HG03135 (cell line): ENCODE measurements around the gene GLDN.

Source experiments
- ATAC-seq: cut with Tn5 transposase; IDR thresholded peaks from one replicate; pipeline ENCODE4 v1.9.1; 2021; ENCODE audit warnings: mild to moderate bottlenecking, moderate library complexity; ENCODE audit not compliant: unreplicated experiment

Gene GLDN

DNA sequence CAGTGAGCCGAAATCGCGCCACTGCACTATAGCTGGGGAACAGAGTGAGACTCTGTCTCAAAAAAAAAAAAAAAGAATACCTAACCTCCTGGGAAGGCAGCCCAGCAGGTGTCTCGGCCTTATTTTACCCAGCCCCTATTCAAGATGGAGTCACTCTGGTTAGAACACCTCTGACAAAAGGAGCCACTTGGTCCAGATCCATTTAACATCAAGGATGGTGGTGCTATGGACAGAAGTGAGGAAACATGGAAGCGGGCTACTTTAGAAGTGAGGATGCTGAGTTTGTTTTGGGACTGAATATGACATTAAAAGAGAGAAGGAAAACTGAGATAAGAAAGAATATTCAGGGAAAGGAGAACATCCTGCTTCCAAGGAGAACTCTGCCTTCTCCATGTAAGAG, 14.7 kb downstream of the GLDN start:
- ATAC-seq = no peak

DNA sequence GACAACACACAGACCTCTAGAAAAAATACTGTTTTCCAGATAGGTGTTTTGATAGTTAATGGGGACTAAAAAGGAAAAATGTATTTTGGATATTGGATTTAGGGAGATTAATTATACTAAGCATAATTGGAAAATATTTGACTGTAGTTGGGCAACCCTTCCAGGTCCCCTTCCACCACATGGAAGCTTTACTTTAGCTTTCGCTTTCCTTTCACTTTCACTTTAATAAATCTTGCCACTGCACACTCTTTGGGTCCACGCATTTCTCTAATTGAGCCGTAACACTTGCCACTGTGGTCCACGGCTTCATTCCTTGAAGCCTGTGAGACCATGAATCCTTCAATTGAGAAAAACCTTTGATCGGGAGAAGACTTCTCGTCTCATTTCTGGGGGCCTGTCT, 15.5 kb downstream of the GLDN start:
- no peak for ATAC-seq

DNA sequence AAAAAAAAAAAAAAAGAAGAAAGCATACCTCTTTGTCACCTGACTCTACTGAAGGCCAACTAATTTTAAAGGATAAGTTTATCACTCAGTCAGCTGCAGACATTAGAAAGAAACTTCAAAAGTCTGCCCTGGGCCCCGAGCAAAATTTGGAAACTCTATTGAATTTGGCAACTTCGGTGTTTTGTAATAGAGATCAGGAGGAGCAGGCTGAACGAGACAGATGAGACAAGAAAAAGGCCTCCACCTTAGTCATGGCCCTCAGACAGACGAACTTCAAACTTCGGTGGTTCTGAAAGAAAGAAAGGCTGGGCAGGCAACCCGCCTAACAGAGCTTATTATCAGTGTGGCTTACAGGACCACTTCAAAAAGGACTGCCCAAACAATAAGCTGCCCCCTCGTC, 18.5 kb downstream of the GLDN start:
- ATAC-seq = no peak

DNA sequence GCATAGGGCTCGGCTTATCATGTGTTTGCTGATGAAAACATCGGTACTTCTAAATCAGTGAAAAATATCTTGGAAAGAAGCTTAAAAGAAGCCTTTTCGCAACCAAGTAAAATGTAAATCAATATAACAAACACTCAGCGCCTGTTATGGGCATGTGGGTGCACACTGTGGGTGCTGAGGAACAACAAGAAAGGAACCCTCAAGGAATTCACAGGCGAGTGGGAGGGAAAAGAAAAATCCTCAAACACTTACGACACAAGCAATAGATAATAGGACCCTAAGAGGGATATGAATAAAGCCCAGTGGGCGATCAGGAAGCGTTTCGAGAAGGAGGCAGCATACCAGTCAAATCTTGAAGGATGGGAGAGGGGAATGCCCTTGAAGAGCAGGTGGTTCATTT, 21.9 kb downstream of the GLDN start:
- ATAC-seq = no peak

DNA sequence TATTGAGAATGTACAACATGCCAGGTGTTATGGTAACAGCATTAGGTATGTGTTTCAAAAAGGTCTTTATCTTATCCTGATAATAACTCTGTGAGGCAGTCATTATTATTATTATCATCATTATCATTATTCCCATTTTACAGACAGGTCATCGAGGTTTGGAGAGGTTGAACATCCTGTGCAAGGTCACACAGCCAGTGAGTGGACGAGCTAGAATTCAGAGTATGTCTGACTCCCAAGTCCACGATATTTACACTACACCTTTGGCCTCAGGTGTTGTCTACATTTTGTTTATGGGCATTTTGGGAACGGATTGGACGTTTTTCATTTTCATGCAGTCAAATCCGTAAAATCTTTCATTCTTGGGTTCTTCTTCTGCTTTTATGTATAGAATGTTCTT, 24.0 kb downstream of the GLDN start:
- no peak for ATAC-seq

DNA sequence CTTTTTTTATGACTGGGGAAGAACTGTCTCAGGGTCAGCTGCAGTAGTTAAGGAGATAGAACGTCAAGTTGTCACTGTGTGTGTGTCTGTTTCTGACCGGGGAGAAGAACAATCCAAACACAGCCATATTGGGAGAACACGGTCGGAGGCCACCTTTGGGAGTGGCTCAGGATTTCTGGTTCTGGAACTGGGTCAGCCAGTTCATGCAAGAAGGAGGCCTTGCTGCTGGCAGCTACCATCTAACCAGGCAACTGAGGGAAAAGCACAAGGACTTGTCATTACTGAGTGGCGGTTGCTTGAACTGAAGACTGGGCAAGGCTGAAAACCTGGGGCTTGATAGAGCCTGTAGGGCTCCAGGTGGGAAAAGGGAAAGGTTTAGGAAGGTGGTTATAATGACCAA, 24.6 kb downstream of the GLDN start:
- no peak for ATAC-seq

DNA sequence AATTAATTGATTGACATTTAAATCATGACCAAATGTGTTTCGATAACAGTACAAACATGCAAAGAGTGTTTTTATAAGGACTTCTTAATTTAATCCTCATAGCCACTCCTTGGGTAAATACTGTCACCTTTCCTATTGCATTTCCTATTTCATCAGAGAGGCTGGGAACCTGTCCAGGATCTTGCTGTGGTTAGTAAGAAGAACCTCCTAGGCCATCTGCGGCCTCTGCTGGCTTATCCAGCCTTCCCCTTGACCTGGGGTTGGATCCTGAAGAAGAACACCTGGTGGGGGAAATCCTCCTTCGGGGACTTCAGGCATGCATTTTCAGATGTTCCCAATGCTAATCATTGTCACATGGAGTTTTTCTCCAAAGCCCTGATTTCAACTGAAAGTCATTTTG, 25.5 kb downstream of the GLDN start:
- ATAC-seq = no peak

DNA sequence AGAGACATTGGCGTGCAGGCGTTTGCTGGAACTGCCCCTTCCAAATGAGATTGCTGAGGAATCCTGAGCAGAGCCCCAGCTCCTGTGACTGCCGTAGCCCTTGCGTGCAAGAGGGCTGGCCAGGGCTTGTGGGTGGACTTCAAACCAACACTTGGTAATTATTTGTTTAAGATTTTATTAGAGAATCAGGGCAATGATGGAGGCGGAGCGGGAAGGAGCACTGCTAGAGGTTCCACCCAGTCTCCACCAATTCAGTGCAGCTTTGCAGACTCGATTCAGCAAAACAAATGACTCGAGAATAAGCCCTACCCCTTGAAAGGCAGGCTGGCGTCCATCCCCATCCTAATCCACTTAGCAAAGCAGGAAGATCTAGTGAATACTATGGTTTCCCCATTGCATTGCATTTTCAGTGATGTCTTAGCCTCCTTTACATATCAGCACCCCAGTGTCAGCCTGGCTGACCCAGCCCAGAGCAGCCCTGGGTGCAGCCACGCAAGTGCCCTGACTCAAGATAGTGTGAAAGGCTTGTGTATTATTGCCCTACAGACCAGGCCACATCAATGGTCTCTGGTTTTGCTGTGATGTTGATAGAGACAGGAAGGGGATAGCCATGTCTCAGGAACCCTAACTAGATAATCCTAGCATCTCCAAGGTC, 26.0 kb downstream of the GLDN start:
- no peak for ATAC-seq

DNA sequence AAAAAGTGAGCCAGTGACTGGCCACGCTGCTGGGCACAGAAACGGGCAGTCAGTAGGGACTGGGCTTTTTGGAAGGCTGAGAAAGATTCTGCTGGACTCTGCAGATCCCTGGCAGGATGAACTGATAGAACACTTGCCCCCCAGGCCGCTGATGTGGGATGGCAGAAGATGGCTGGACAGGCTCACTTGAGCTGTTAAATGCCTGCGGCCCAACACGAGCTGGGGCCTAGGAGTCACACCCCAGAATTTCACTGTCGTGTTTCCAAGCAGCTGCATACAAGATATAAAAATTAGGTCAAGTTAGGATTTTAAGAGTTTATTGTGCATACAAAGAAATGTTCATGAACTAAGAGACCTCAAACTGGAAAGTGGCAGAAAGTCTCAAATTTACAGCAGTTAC, 26.9 kb downstream of the GLDN start:
- no peak for ATAC-seq

DNA sequence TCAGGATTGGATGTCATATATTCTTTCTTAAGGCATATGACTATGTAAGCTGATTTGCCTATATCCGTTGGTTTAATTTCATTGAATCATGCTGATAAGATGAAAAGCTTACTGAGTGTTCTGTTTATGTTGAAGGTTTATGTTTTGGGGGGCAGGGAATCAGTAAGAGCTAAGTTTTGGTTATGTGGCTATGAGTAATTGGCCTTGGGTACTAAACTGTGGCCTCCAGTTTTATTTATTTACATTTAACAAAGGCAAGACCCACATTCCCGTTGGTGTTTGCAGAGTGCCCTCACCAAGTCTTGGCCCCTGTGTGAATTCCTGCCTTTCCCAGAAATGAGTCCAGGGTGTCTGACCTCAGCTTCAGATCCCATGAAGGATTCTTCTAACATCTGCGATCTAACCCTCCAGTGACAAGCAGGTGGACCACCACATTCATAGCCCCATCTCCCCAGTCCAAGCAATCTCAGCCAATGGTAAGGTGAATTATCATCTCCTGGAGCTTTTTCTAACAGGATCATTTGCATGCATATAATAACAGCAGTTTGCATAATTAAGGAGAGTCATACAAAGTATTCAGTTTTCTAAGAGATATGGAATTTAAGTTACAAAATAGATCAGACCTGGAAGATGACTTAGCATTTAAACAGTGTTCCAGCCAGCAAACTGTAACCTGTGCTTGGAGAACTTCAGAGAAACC, 27.4 kb downstream of the GLDN start:
- ATAC-seq = no peak

DNA sequence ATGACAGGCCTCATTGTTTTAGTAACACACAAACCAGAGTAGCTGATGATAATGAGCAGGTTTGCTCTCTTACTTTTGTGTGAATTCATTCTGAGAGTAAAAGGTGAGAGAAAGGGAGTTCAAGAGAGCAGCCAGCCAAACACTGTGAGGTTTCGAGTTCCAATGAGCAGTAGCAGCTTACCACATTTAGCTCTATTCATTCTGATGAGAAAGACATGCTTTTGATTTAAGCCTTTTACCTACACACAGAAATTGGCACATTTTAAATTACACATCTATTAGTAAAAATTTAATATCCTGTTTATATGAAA, 28.0 kb downstream of the GLDN start:
- ATAC-seq = no peak

DNA sequence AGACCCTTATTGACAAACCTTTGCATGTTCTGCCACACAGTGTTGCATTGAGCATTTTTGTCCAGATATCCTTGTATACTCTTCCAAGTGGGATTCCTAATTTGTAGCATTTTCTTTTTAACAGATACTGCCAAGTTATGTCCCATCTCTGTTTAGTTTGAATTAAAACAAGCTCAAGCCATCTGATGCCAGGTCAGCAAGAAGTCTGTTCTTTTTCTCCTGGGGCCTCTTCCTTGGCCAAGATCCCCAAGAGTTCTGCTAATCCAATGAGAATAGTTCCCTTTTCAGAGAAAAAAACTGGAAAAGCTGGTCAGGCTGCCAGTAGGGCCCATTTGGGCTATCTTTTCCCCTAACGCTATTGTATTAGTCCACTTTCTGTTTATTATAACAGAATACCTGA, 29.8 kb downstream of the GLDN start:
- no peak for ATAC-seq

DNA sequence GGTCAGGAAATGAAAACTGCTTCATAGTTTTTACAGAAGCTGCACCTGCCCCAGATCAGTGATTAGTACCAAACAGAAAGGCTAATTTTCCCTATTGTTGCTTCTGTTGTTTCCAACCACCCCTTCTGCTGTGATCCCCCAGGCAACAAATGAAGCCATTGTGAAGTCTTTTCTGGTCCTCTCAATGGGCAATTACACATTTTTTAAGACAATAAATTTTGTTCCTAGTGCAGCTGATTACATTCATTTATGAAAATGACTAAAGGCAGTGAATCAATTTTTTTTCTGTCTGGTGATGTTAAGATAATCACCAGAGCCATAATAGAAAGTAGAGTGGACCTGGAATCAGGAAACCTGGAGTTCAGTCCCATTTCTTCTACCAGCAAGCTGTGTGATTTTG, 32.7 kb downstream of the GLDN start:
- no peak for ATAC-seq

DNA sequence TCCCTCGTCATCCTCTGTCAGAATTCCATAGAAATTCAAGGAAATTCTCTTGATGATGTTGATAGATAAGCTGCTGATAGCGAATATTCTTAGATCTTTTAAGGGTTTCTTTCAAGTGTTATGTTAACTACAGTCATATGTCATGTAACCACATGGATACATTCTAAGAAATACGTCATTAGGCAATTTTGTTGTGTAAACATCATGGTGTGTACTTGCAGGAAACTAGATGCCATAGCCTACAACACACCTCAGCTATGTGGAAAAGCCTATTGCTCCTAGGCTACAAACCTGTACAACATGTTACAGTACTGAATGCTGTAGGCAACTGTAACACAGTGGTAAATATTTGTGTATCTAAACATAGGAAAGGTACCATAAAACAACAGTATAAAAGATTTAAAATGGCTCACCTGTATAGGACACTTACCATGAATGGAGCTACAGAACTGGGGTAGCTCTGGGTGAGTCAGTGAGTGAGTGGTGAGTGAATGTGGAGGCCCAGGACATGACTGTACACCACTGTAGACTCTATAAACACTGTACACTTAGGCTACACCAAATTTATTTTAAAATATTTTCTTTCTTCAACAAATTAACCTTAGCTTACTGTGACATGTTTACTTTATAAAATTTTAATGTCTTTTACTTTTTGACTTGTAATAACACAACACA, 34.6 kb downstream of the GLDN start:
- no peak for ATAC-seq

DNA sequence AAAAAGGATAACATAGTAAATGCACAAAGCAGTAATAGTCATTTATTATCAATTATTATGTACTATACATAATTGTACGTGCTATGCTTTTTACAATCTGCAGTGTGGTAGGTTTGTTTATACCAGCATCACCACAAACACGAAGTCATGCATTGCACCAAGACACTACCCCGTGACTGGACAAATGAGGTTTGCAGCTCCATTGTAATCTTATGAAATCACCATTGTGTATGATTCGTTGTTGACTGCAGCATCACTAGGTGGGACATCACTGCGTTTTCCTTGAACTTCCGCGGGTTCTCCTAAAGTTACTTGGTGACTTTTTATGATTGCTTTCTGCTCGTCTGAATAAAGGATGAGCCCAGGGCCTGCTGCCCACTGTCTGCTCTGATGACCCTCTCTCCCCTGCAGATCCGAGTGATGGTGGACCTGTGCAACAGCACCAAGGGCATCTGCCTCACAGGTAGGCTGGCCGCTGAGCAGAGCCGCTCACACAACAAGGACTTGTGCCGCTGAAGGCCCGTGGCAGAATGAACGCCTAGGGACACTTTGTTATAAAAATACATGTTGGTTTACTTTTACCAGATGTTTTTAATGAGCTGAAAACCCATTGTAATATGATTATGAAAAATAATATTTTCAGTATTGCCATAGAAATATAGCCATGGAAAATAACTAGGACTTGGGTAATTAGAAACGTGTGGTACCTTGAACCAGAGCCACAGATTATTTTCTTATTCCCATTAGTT, 35.8 kb downstream of the GLDN start:
- ATAC-seq = no peak

DNA sequence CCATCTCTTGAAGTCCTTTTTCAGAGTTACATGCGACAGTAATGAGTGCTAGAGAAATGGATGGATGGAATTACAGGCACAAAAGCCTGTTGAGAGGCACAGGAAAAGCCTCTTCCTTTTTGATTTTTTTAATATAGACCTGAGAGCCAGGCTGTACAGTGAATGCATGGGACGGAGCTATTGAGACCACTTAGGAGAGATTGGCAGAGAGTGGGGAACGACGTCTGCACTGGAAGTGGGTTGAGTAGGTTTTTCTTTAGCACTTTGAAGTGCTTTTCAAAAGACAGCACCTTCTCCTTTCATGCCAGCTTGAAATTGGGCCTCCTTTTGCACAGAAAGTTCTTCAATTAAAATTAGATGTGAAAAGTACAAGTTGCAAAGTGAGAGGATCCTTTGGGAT, 37.0 kb downstream of the GLDN start:
- ATAC-seq = no peak

DNA sequence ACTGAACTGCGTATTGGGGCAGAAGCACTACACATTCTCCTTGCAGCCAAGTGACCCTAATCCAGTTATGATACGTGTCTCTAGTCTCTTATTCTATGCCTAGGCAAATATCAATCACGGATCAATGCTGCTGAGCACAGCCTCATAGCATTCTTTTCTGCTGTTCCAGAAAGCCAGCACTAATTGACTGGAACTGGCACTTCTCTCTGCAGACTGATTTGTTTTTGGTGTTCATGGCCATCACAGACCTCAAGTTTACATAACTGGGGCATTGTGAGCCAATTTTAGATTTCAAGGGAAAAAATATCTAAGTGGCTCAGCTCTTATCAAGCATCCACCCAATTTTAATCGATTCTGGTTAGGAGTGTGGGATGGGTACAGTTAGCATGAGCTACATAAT, 37.9 kb downstream of the GLDN start:
- no peak for ATAC-seq

DNA sequence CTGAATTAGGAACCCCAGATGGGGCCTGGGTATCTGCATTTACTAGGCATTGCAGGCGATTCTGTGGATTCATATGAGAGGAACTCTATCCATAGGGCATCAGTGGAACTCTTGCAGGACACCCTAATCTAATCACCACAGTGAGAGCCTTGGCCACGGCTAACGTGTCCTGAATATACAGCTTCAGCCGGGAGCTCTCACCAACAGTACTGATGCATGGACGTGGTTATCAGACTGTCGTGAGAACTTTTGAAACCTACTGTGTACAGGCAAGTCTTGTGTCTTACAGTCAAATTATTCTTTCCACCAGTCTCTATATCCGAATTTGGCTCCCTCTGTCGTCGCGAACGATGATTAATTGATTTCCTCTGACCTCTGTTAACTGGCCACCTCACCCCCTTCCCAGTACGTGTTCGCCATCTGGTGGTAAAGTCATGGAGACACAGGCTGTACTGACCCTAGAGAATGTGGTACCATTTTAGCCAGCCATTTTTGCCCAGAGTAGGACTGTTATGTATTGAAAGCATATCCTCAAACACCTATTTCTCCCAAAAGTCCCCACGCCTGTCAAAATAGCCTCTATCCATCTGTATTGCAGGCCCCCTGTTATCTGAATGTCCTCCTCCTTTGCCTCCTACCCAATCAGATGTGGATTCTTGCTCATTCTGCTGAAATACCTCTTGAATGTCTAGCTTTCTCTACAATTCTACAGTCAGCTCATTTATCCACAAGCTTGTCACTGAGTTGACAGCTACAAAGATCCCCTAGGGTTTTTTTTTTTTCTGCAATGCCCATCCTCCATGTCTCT, 39.7 kb downstream of the GLDN start:
- ATAC-seq = peak; percentile 88

DNA sequence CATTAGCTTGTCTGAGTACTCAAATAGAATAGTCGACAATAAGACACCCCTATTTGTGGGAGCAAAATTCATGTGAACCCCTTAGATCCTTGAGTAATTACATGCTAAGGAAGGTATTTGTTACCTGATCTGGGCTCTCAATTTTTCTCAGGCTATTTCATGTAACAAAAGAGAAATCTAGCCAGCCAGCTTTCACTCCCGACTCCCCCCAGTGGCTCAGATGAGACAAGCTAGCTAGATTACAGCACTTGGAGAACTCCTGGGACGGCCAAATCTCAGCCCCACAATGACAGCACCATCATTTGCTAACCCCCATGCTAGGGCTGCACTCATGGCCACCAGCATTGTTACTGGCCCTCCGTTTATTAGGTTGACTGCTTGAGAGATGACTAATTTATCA, 41.3 kb downstream of the GLDN start:
- ATAC-seq = no peak

DNA sequence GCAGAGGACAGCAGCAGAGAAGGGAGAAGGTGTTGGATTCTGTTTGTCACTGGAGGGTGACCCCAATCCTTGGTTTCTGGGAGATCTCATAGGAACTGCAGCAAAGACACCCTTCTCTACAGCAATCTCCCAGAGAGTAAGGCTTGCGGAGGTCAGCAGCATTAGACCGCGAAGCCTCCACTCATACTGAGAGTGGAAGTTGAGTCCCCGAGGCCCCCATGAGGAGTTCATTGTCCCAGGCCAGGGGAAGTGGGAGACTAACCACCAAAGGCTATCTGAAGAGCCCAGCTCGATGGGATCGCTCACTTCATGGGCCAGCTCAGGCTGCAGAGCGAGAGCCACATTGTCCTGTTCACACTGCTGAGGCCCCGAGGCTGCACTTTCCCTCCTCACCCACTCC, 44.6 kb downstream of the GLDN start:
- ATAC-seq = no peak

DNA sequence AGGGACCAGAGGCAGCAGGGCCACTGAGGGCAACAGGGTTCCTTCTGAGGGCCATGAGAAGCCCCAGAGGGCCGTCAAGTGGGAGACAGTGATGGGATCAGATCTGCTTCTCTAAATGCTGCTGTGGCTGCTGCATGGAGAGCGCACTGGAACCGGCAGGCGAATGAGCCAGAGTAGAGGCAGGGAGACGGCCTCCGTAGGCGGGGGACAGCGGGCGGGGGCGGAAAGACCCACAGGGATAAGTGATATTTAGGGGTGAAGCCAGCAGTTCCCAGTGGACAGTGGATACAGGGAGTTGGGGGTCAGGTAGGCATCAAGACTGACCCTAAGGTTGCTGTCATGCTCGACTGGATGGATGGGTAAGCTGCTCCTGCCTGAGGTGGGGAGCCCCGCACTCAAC, 45.0 kb downstream of the GLDN start:
- no peak for ATAC-seq
